CD14-positive monocyte (primary cell): ENCODE data around the gene DOK6. TPM values are rescaled to one million over a fixed set of nuclear protein-coding genes. Genes with fewer than 3 reads are reported as not detected.

Experiments
- DNase-seq, 3 donors: peaks; one replicate each; pipeline ENCODE4 v3.0.0-alpha.2; 2011 to 2022
- H2AFZ ChIP-seq: 2 replicates; pipeline ENCODE4 v1.6.0; 2012; ENCODE audit warnings: mild to moderate bottlenecking, low read depth, low read length, inconsistent platforms; ENCODE audit not compliant: insufficient read depth, poor library complexity, severe bottlenecking
- H3K27ac ChIP-seq, 2 donors: 1 replicate in 1 of 2; 2 replicates in 1 of 2; pipeline ENCODE4 v1.5.1; 2012 to 2013; ENCODE audit warnings: low read length in 2 of 2, control low read depth in 1 of 2, inconsistent platforms in 1 of 2, low read depth in 1 of 2, mild to moderate bottlenecking in 1 of 2
- H3K27me3 ChIP-seq, 2 donors: one replicate each; pipeline versions ENCODE4 v1.6.0 to v1.6.1; 2011 to 2013; ENCODE audit warnings: low read length in 2 of 2; ENCODE audit not compliant: control insufficient read depth in 2 of 2, insufficient read depth in 2 of 2
- H3K36me3 ChIP-seq, 2 donors: replicated peaks in 1 of 2; 1 replicate in 1 of 2; 2 replicates in 1 of 2; pipeline versions ENCODE4 v1.5.1 to v1.6.1; 2012 to 2013; ENCODE audit warnings: low read length in 2 of 2, control low read depth in 1 of 2, inconsistent platforms in 1 of 2, mild to moderate bottlenecking in 1 of 2; ENCODE audit not compliant: insufficient read depth in 2 of 2, control insufficient read depth in 1 of 2
- H3K4me1 ChIP-seq, 2 donors: 1 replicate in 1 of 2; 2 replicates in 1 of 2; pipeline versions ENCODE4 v1.5.1 to v1.6.1; 2012 to 2013; ENCODE audit warnings: low read length in 2 of 2, control low read depth in 1 of 2, inconsistent platforms in 1 of 2, mild to moderate bottlenecking in 1 of 2, moderate library complexity in 1 of 2; ENCODE audit not compliant: insufficient read depth in 2 of 2, control insufficient read depth in 1 of 2
- H3K4me2 ChIP-seq: replicated peaks from 2 replicates; pipeline ENCODE3; 2012; ENCODE audit warnings: low read length, moderate library complexity, mild to moderate bottlenecking; ENCODE audit not compliant: poor library complexity, severe bottlenecking; ENCODE audit errors: extremely low read depth
- H3K4me3 ChIP-seq, 3 experiments: fragments of 200-600 bp in 1 of 3; sonication (generic) in 1 of 3; replicated peaks in 1 of 3; 1 replicate in 2 of 3; 2 replicates in 1 of 3; pipeline ENCODE4 v1.5.1; 2011 to 2013; ENCODE audit warnings: low read length in 3 of 3, mild to moderate bottlenecking in 3 of 3, control low read depth in 2 of 3, low read depth in 2 of 3, inconsistent platforms in 1 of 3, moderate library complexity in 1 of 3
- H3K79me2 ChIP-seq: 2 replicates; pipeline ENCODE4 v1.6.0; 2012; ENCODE audit warnings: mild to moderate bottlenecking, control low read depth, inconsistent platforms, low read length, moderate library complexity; ENCODE audit not compliant: insufficient read depth
- H3K9ac ChIP-seq: 2 replicates; pipeline ENCODE4 v1.6.0; 2017; ENCODE audit warnings: low read length, mild to moderate bottlenecking; ENCODE audit not compliant: insufficient read depth, poor library complexity, severe bottlenecking
- H3K9me3 ChIP-seq, 2 donors: replicated peaks in 1 of 2; 1 replicate in 1 of 2; 2 replicates in 1 of 2; pipeline versions ENCODE4 v1.5.1 to v1.6.1; 2012 to 2013; ENCODE audit warnings: low read length in 2 of 2, control low read depth in 1 of 2; ENCODE audit not compliant: control insufficient read depth in 1 of 2, insufficient read depth in 1 of 2
- H4K20me1 ChIP-seq: 2 replicates; pipeline ENCODE4 v1.6.0; 2012; ENCODE audit warnings: mild to moderate bottlenecking, low read length, control low read depth, moderate library complexity; ENCODE audit not compliant: insufficient read depth
- H3K27ac Mint-ChIP-seq, 7 donors: one replicate each; pipeline ENCODE4 v1.8.0; 2020; ENCODE audit warnings: mild to moderate bottlenecking in 7 of 7, mixed read lengths in 7 of 7, moderate library complexity in 6 of 7, inconsistent platforms in 2 of 7
- H3K27me3 Mint-ChIP-seq, 3 donors: one replicate each; pipeline ENCODE4 v1.8.0; 2021 to 2022; ENCODE audit warnings: low read depth in 3 of 3, mild to moderate bottlenecking in 3 of 3, mixed read lengths in 3 of 3, moderate library complexity in 3 of 3, inconsistent platforms in 1 of 3
- H3K36me3 Mint-ChIP-seq, 2 donors: one replicate each; pipeline ENCODE4 v1.8.0; 2020; ENCODE audit warnings: mixed read lengths in 2 of 2, inconsistent platforms in 1 of 2, mild to moderate bottlenecking in 1 of 2
- H3K4me1 Mint-ChIP-seq: one replicate; pipeline ENCODE4 v1.8.0; 2020; ENCODE audit warnings: mild to moderate bottlenecking, mixed read lengths
- H3K4me3 Mint-ChIP-seq, 2 donors: one replicate each; pipeline ENCODE4 v1.8.0; 2020; ENCODE audit warnings: mild to moderate bottlenecking in 2 of 2, mixed read lengths in 2 of 2, moderate library complexity in 1 of 2
- H3K9me3 Mint-ChIP-seq, 7 donors: one replicate each; pipeline ENCODE4 v1.8.0; 2020 to 2022; ENCODE audit warnings: mixed read lengths in 7 of 7, mild to moderate bottlenecking in 6 of 7, moderate library complexity in 6 of 7, inconsistent platforms in 2 of 7
- WGBS: methylation state at CpG from one replicate; pipeline ENCODE4 v1.1.5; 2013; ENCODE audit warnings: missing lambda C conversion rate; ENCODE audit not compliant: insufficient coverage; 5-methylcytosine and 5-hydroxymethylcytosine counted together
- intact Hi-C, 2 donors: fragments of 100-400 bp; cut with micrococcal nuclease; formaldehyde crosslinking; loops; one replicate each; pipeline versions ENCODE4 v1.15.0 to v1.15.1; 2023
- polyA plus RNA-seq, 3 donors: library from polyadenylated mRNA; depleted of rRNA in 1 of 3; unstranded in 2 of 3; stranded (reverse) in 1 of 3; fragments of 300-500 nt in 2 of 3; fragments of >200 nt in 1 of 3; fragmentation: Illumina TruSeq in 2 of 3; gene quantifications; 1 replicate in 2 of 3; 2 replicates in 1 of 3; pipeline ENCODE4 v1.2.3, GENCODE V29; 2012 to 2021
- TF ChIP-seq, protein P1 (sequence below): fragments of 200-600 bp; IDR thresholded peaks from one replicate; pipeline ENCODE4 v1.8.0; 2022; ENCODE audit warnings: antibody characterized with exemption, mild to moderate bottlenecking

DOK6 gene
- polyA plus RNA-seq, 3 donors: not detected

DNA sequence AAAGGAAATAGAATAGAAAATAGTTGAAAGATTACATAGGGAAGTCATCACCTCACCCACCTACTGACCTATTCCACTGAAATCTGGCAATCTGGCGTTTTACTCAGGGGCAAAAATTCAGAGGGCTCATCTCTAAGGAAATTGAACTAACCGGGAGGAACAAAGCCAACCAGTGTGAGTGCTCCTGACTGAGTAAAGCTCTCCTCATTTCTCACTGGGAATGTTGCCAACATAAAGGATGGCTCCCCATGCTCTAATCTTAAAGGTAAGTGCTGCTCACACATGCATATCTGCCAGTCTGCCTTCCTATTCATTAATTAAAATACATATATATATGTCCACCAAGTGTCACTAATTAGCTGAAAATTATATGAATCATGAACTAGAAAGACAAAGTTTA, 13.5 kb upstream of the DOK6 start:
- no peaks in the 10 kb centered on the region for H3K79me2 ChIP-seq
- TF ChIP-seq, protein P1, sequence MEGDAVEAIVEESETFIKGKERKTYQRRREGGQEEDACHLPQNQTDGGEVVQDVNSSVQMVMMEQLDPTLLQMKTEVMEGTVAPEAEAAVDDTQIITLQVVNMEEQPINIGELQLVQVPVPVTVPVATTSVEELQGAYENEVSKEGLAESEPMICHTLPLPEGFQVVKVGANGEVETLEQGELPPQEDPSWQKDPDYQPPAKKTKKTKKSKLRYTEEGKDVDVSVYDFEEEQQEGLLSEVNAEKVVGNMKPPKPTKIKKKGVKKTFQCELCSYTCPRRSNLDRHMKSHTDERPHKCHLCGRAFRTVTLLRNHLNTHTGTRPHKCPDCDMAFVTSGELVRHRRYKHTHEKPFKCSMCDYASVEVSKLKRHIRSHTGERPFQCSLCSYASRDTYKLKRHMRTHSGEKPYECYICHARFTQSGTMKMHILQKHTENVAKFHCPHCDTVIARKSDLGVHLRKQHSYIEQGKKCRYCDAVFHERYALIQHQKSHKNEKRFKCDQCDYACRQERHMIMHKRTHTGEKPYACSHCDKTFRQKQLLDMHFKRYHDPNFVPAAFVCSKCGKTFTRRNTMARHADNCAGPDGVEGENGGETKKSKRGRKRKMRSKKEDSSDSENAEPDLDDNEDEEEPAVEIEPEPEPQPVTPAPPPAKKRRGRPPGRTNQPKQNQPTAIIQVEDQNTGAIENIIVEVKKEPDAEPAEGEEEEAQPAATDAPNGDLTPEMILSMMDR: no peak
- no peaks in the 10 kb centered on the region for H3K4me1 ChIP-seq
- H3K9me3 ChIP-seq: no peaks in the 10 kb centered on the region
- H3K36me3 ChIP-seq: no peaks in the 10 kb centered on the region
- H4K20me1 ChIP-seq: no peaks in the 10 kb centered on the region
- H2AFZ ChIP-seq: no peak overlapping the region
- no peak overlapping the region for H3K4me2 ChIP-seq
- H3K9ac ChIP-seq: no peak overlapping the region
- Mint-ChIP-seq H3K27ac (no peak overlapping the region), H3K9me3 (peaks cover 0 to 2% (median 0%) of the 10 kb centered on the region in 7 donors), H3K4me3 (no peak overlapping the region), H3K27me3 (peaks cover 0 to 2% (median 0%) of the 10 kb centered on the region in 3 donors), H3K36me3 (no peaks in the 10 kb centered on the region), H3K4me1 (no peaks in the 10 kb centered on the region)
- DNase-seq: no peak
- WGBS: 100% methylated on average over 2 of the region's 2 CpGs
- intact Hi-C loops: no loop called here
- no peak overlapping the region for H3K27ac ChIP-seq
- no peak overlapping the region for H3K4me3 ChIP-seq
- H3K27me3 ChIP-seq: no peaks in the 10 kb centered on the region

DNA sequence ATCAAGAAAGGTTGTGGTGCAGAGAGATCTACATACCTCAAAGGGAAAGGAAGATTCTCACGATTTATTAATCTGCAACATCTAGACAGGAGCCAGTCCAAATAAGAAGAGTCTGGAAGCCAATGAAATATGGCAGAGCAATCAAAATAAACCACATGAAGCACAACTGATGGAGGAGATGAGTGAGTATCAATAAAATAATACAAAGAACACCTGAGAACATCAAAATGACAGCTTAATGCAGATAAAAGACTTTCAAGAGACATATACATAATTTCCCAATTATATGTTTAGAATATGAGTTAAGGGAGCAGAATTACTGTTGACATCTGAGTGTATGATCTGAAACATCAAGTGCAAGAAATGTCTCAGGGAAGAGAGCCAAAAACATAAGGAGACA, 12.5 kb upstream of the DOK6 start:
- H3K9me3 Mint-ChIP-seq: peaks cover 0 to 2% (median 0%) of the 10 kb centered on the region in 7 donors
- WGBS: no CpG with 5 or more reads among the region's 1 CpG
- TF ChIP-seq, protein P1: no peak

More for the DNA sequence above, 12.5 kb upstream of the DOK6 start:
- Mint-ChIP-seq H3K27me3 (peaks cover 0 to 2% (median 2%) of the 10 kb centered on the region in 3 donors), H3K4me3 (no peak overlapping the region), H3K4me1 (no peaks in the 10 kb centered on the region), H3K27ac (no peak overlapping the region), H3K36me3 (no peaks in the 10 kb centered on the region)
- H3K4me2 ChIP-seq: no peak overlapping the region
- H2AFZ ChIP-seq: no peak overlapping the region
- DNase-seq: no peak
- no peak overlapping the region for H3K27ac ChIP-seq
- no peaks in the 10 kb centered on the region for H3K9me3 ChIP-seq
- H3K9ac ChIP-seq: no peak overlapping the region
- no peaks in the 10 kb centered on the region for H3K36me3 ChIP-seq
- no peaks in the 10 kb centered on the region for H3K4me1 ChIP-seq
- H4K20me1 ChIP-seq: no peaks in the 10 kb centered on the region
- no peaks in the 10 kb centered on the region for H3K27me3 ChIP-seq
- no peak overlapping the region for H3K4me3 ChIP-seq
- intact Hi-C loops: no loop called here
- no peaks in the 10 kb centered on the region for H3K79me2 ChIP-seq
